ENCODE data around the gene ST3GAL5.

DNA sequence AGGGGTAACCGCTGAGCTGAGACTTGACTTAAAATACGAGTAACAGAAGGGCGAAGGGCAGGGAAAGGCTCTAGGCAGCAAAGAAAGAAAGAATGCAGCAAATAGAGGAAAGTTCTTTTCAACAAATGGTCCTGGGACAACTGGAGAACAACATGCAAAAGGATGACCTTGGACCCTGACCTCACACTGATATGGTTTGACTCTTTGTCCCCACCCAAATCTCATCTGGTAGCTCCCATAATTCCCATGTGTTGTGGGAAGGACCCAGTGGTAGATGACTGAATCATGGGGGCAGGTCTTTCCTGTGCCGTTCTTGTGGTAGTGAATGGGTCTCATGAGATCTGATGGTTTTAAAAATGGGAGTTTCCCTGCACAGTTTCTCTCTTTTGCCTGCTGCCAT, 33.9 kb downstream of the ST3GAL5 start:
- TF ChIP-seq CTCF (IDR thresholded peaks at IDR 0.05) (no peak), POLR2A (IDR thresholded peaks at IDR 0.05) (no peak)
